ENCODE data around the gene MED27. TPM values are rescaled to one million over a fixed set of nuclear protein-coding genes. Genes with fewer than 3 reads are reported as not detected.

Gene MED27
- total RNA-seq, 1 experiment from 2014 or later: 30.4 TPM

GRCh38 chr9:131831380-131832165 is 248.1 kb downstream of the MED27 start:
- CTCF ChIA-PET: interaction anchor here (0.8 kb wide), 1 partner anchor 74 kb away, joined by 3 read pairs; no protein-coding TSS in a partner anchor
- H3K36me3 Mint-ChIP-seq (ENCODE audit: insufficient read depth, unreplicated experiment): no peaks in the 10 kb centered on the region
- no peaks in the 10 kb centered on the region for H3K27me3 ChIP-seq (replicated peaks; ENCODE audit: control insufficient read depth, insufficient read depth, low read length)
- no TSS peak for BruUV-seq (replicated peaks)
- POLR2A ChIA-PET: no interaction called here
- H3K27ac Mint-ChIP-seq (ENCODE audit: unreplicated experiment): no peak overlapping the region
- intact Hi-C loops (cut with micrococcal nuclease; ENCODE audit: unreplicated experiment): no loop called here
- DNase-seq: no peak
- peaks cover 12% of the 10 kb centered on the region for H3K27me3 Mint-ChIP-seq (ENCODE audit: insufficient read depth, unreplicated experiment)
- TF ChIP-seq CTCF (IDR thresholded peaks at IDR 0.05; ENCODE audit: insufficient read depth in 1 of 2, low read depth in 1 of 2, low read length in 1 of 2, severe bottlenecking in 1 of 2, unreplicated experiment in 1 of 2): no peak
- no peak overlapping the region for H3K4me3 Mint-ChIP-seq (ENCODE audit: unreplicated experiment)
- no peaks in the 10 kb centered on the region for H3K9me3 Mint-ChIP-seq (ENCODE audit: unreplicated experiment)
- no peaks in the 10 kb centered on the region for H3K4me1 ChIP-seq
- no peak overlapping the region for H3K4me3 ChIP-seq (ENCODE audit: low read depth, low read length)
- no peaks in the 10 kb centered on the region for H3K4me1 Mint-ChIP-seq (ENCODE audit: low read depth, unreplicated experiment)
- H3K9me3 ChIP-seq: no peaks in the 10 kb centered on the region
- H3K36me3 ChIP-seq (ENCODE audit: control insufficient read depth, insufficient read depth, low read length): no peaks in the 10 kb centered on the region

- intact Hi-C loops (cut with micrococcal nuclease; ENCODE audit: unreplicated experiment): no loop called here
- no peaks in the 10 kb centered on the region for H3K36me3 Mint-ChIP-seq (ENCODE audit: insufficient read depth, unreplicated experiment)
- peaks cover 19% of the 10 kb centered on the region for H3K27me3 Mint-ChIP-seq (ENCODE audit: insufficient read depth, unreplicated experiment)
- Histone ChIP-seq H3K9me3 (no peaks in the 10 kb centered on the region), H3K27me3 (replicated peaks; ENCODE audit: control insufficient read depth, insufficient read depth, low read length) (peaks cover 1% of the 10 kb centered on the region), H3K36me3 (ENCODE audit: control insufficient read depth, insufficient read depth, low read length) (no peaks in the 10 kb centered on the region), H3K4me1 (no peaks in the 10 kb centered on the region), H3K4me3 (ENCODE audit: low read depth, low read length) (no peak overlapping the region)
- CTCF ChIA-PET: no interaction called here
- no peaks in the 10 kb centered on the region for H3K4me1 Mint-ChIP-seq (ENCODE audit: low read depth, unreplicated experiment)
- H3K9me3 Mint-ChIP-seq (ENCODE audit: unreplicated experiment): no peaks in the 10 kb centered on the region
- no TSS peak for BruUV-seq (replicated peaks)
- H3K4me3 Mint-ChIP-seq (ENCODE audit: unreplicated experiment): no peak overlapping the region
- no peak overlapping the region for H3K27ac Mint-ChIP-seq (ENCODE audit: unreplicated experiment)
- POLR2A ChIA-PET: no interaction called here
- TF ChIP-seq CTCF (IDR thresholded peaks at IDR 0.05; ENCODE audit: insufficient read depth in 1 of 2, low read depth in 1 of 2, low read length in 1 of 2, severe bottlenecking in 1 of 2, unreplicated experiment in 1 of 2): no peak
- no peak for DNase-seq
Measured at GRCh38 chr9:131827821-131828369, 251.8 kb downstream of the MED27 start.

- no TSS peak for BruUV-seq (replicated peaks)
- H3K4me3 Mint-ChIP-seq (ENCODE audit: unreplicated experiment): no peak overlapping the region
- no peak overlapping the region for H3K4me3 ChIP-seq (ENCODE audit: low read depth, low read length)
- H3K27me3 Mint-ChIP-seq (ENCODE audit: insufficient read depth, unreplicated experiment): peaks cover 19% of the 10 kb centered on the region
- no peaks in the 10 kb centered on the region for H3K4me1 Mint-ChIP-seq (ENCODE audit: low read depth, unreplicated experiment)
- H3K9me3 ChIP-seq: no peaks in the 10 kb centered on the region
- intact Hi-C loops (cut with micrococcal nuclease; ENCODE audit: unreplicated experiment): no loop called here
- H3K36me3 Mint-ChIP-seq (ENCODE audit: insufficient read depth, unreplicated experiment): no peaks in the 10 kb centered on the region
- ChIA-PET CTCF (no interaction called here), POLR2A (no interaction called here)
- no peaks in the 10 kb centered on the region for H3K36me3 ChIP-seq (ENCODE audit: control insufficient read depth, insufficient read depth, low read length)
- TF ChIP-seq CTCF (IDR thresholded peaks at IDR 0.05; ENCODE audit: insufficient read depth in 1 of 2, low read depth in 1 of 2, low read length in 1 of 2, severe bottlenecking in 1 of 2, unreplicated experiment in 1 of 2): no peak
- H3K9me3 Mint-ChIP-seq (ENCODE audit: unreplicated experiment): no peaks in the 10 kb centered on the region
- peaks cover 1% of the 10 kb centered on the region for H3K27me3 ChIP-seq (replicated peaks; ENCODE audit: control insufficient read depth, insufficient read depth, low read length)
- H3K27ac Mint-ChIP-seq (ENCODE audit: unreplicated experiment): no peak overlapping the region
- DNase-seq: no peak
- H3K4me1 ChIP-seq: no peaks in the 10 kb centered on the region
Measured at GRCh38 chr9:131826966-131827525, 252.6 kb downstream of the MED27 start.
